GM12878 (cell line): Measurements from ENCODE around the gene RPL10A. TPM values are rescaled to one million over a fixed set of nuclear protein-coding genes. Genes with fewer than 3 reads are reported as not detected.

Source experiments
- CHD2 ChIP-seq: IDR thresholded peaks from 2 replicates; pipeline ENCODE4 v1.6.1; 2011; ENCODE audit warnings: low read depth, low read length, improper control_type of control experiment, borderline replicate concordance
- IKZF1 ChIP-seq: fragments of 450-650 bp; conservative IDR thresholded peaks from 2 replicates; pipeline ENCODE4 v1.6.1; 2017; ENCODE audit warnings: antibody characterized with exemption, mild to moderate bottlenecking
- MEF2B ChIP-seq: fragments of 450-650 bp; IDR thresholded peaks from 2 replicates; pipeline ENCODE4 v1.6.1; 2018; ENCODE audit warnings: mild to moderate bottlenecking, moderate library complexity; ENCODE audit not compliant: partially characterized antibody, poor library complexity, severe bottlenecking
- NBN ChIP-seq: fragments of 450-650 bp; IDR thresholded peaks from 2 replicates; pipeline ENCODE4 v1.6.1; 2016
- NFXL1 ChIP-seq: fragments of 450-650 bp; IDR thresholded peaks from 2 replicates; pipeline ENCODE4 v1.6.1; 2017; ENCODE audit warnings: antibody characterized with exemption, mild to moderate bottlenecking, borderline replicate concordance
- PAX8 ChIP-seq: fragments of 450-650 bp; IDR thresholded peaks from 2 replicates; pipeline ENCODE4 v1.6.1; 2017; ENCODE audit warnings: mild to moderate bottlenecking, moderate library complexity
- RAD51 ChIP-seq: fragments of 450-650 bp; IDR thresholded peaks from 2 replicates; pipeline ENCODE4 v1.6.1; 2016; ENCODE audit warnings: moderate library complexity, mild to moderate bottlenecking, inconsistent platforms
- SMARCA5 ChIP-seq: fragments of 450-650 bp; IDR thresholded peaks from 2 replicates; pipeline ENCODE4 v1.6.1; 2017; ENCODE audit warnings: mild to moderate bottlenecking
- TBL1XR1 ChIP-seq: IDR thresholded peaks from 2 replicates; pipeline ENCODE4 v1.6.1; 2012; ENCODE audit warnings: low read depth, low read length, improper control_type of control experiment
- TCF12 ChIP-seq: IDR thresholded peaks from 2 replicates; pipeline ENCODE4 v1.6.1; 2011; ENCODE audit warnings: low read depth, mild to moderate bottlenecking, low read length
- ZNF207 ChIP-seq: fragments of 450-650 bp; IDR thresholded peaks from 2 replicates; pipeline ENCODE4 v1.6.1; 2014; ENCODE audit warnings: antibody characterized with exemption, mild to moderate bottlenecking, borderline replicate concordance
- ZNF384 ChIP-seq: IDR thresholded peaks from 2 replicates; pipeline ENCODE4 v1.6.1; 2012; ENCODE audit warnings: low read depth, mild to moderate bottlenecking, low read length, improper control_type of control experiment, borderline replicate concordance
- polyA plus RNA-seq, 11 experiments: library from polyadenylated mRNA; depleted of rRNA in 4 of 11; unstranded in 6 of 11; stranded (reverse) in 5 of 11; fragments of >200 nt; fragmentation: Nextera tagmentation in 4 of 11; fragmentation: Illumina TruSeq in 1 of 11; extraction: Ambion mirVana in 4 of 11; extraction: Trizol in 1 of 11; gene quantifications; 1 replicate in 1 of 11; 2 replicates in 10 of 11; pipeline versions ENCODE4 v1.2.1 to v1.2.3, GENCODE V29; 2011 to 2016; ENCODE audit warnings: inconsistent platforms in 2 of 11, missing spikeins in 2 of 11, low read depth in 1 of 11
- total RNA-seq, 4 experiments: library from RNA; depleted of rRNA in 3 of 4; stranded (reverse); fragments of >200 nt in 3 of 4; fragmentation: Illumina TruSeq in 1 of 4; extraction: Trizol in 1 of 4; gene quantifications; 2 replicates each; pipeline versions ENCODE4 v1.2.1 to v1.2.3, GENCODE V29; 2013 to 2021
- TF ChIP-seq, protein P1 (sequence below): IDR thresholded peaks from 2 replicates; pipeline ENCODE4 v1.6.1; 2011; ENCODE audit warnings: mild to moderate bottlenecking, low read depth, low read length, moderate library complexity; ENCODE audit not compliant: insufficient replicate concordance
- TF ChIP-seq, protein P2 (sequence below): fragments of 450-650 bp; conservative IDR thresholded peaks from 2 replicates; pipeline ENCODE4 v1.6.1; 2017; ENCODE audit warnings: mild to moderate bottlenecking, moderate library complexity

RPL10A gene
- total and polyA plus RNA-seq, 10 of the 15 experiments (the other 5 are each of a cell fraction or from before 2014, with no cell fraction given), result 833 to 4,029 (median 2,795) TPM

DNA sequence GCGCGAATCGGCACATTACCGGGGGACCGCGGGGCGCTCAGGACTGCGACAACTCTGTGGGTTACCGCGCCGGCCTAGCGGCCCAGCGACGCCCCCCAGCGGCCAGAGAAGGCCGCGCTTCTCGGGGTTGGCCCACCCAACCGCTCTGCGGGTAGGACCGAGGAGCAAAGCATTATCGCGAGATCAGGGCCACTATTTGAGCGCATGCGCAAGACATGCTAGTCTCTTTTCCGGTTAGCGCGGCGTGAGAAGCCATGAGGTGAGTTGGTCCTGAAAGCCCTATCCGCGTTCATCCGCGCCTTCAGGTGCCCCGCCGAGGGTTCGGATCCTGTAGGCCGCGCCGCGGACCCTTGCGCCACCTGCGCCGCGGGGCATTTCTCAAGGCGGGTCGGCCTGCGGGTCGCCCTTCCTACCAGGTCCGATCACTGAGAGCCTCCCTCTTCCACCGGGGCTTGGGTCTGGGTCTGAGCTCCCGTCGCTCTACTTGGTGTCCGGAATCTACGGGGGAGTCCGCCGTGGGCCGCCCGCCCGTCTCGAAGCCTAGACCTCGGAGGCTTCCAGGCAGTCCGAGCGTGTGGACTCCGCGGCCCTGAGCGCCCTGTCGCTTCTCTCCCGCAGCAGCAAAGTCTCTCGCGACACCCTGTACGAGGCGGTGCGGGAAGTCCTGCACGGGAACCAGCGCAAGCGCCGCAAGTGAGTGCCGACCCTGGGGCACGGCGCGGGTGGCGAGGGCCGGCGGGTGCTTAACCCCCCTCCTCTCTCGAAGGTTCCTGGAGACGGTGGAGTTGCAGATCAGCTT is at the start of gene RPL10A (continued):
- TF ChIP-seq, protein P1, sequence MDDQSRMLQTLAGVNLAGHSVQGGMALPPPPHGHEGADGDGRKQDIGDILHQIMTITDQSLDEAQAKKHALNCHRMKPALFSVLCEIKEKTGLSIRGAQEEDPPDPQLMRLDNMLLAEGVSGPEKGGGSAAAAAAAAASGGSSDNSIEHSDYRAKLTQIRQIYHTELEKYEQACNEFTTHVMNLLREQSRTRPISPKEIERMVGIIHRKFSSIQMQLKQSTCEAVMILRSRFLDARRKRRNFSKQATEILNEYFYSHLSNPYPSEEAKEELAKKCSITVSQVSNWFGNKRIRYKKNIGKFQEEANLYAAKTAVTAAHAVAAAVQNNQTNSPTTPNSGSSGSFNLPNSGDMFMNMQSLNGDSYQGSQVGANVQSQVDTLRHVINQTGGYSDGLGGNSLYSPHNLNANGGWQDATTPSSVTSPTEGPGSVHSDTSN, result no peak
- TF ChIP-seq TBL1XR1 (no peak), MEF2B (peak; percentile 2), NFXL1 (no peak), PAX8 (no peak), RAD51 (no peak), NBN (no peak; the same call in none of the 2 replicates), IKZF1 (peak; percentile 77), ZNF207 (peak; percentile 97), ZNF384 (no peak), TCF12 (peak; percentile 57; the same call in 1 of the 2 replicates), SMARCA5 (peak; percentile 91), CHD2 (peak; percentile 100)
- TF ChIP-seq, protein P2, sequence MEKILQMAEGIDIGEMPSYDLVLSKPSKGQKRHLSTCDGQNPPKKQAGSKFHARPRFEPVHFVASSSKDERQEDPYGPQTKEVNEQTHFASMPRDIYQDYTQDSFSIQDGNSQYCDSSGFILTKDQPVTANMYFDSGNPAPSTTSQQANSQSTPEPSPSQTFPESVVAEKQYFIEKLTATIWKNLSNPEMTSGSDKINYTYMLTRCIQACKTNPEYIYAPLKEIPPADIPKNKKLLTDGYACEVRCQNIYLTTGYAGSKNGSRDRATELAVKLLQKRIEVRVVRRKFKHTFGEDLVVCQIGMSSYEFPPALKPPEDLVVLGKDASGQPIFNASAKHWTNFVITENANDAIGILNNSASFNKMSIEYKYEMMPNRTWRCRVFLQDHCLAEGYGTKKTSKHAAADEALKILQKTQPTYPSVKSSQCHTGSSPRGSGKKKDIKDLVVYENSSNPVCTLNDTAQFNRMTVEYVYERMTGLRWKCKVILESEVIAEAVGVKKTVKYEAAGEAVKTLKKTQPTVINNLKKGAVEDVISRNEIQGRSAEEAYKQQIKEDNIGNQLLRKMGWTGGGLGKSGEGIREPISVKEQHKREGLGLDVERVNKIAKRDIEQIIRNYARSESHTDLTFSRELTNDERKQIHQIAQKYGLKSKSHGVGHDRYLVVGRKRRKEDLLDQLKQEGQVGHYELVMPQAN, result peak; percentile 95
